Naive thymus-derived CD8-positive, alpha-beta T cell (primary cell): ENCODE data around the gene OSBPL2. TPM values are rescaled to one million over a fixed set of nuclear protein-coding genes. Genes with fewer than 3 reads are reported as not detected.
A peak's percentile ranks its signal among the peaks of the same experiment; 100 is the strongest.

Source experiments
- ATAC-seq, 2 donors: fragments of 150-1000 bp; cut with Tn5 transposase in 1 of 2; sonication (Bioruptor Pico), chemical (Tn5 transposase) in 1 of 2; 1 replicate in 1 of 2; 2 replicates in 1 of 2; pipeline ENCODE4 v1.10.0; 2021; ENCODE audit warnings: mild to moderate bottlenecking in 2 of 2, moderate library complexity in 2 of 2
- POLR2A ChIA-PET: fragments of 350-600 bp; sonication (Branson Sonifier 250); formaldehyde crosslinking; loops from one replicate; lab custom pipeline; 2021; ENCODE audit warnings: antibody characterized with exemption; lab: Charles Lee
- DNase-seq, 10 donors: peaks; one replicate each; pipeline versions ENCODE4 v3.0.0 to v3.0.0-alpha.2; 2020 to 2022
- H3K27ac Mint-ChIP-seq, 10 donors: one replicate each; pipeline ENCODE4 v1.8.0; 2020 to 2022; ENCODE audit warnings: mild to moderate bottlenecking in 10 of 10, mixed read lengths in 10 of 10, moderate library complexity in 4 of 10, inconsistent platforms in 1 of 10
- H3K27me3 Mint-ChIP-seq, 5 donors: one replicate each; pipeline ENCODE4 v1.8.0; 2021 to 2022; ENCODE audit warnings: mixed read lengths in 5 of 5
- H3K36me3 Mint-ChIP-seq, 3 donors: one replicate each; pipeline ENCODE4 v1.8.0; 2020 to 2022; ENCODE audit warnings: mixed read lengths in 3 of 3, mild to moderate bottlenecking in 2 of 3, inconsistent platforms in 1 of 3
- H3K4me1 Mint-ChIP-seq, 4 donors: one replicate each; pipeline ENCODE4 v1.8.0; 2021 to 2022; ENCODE audit warnings: mixed read lengths in 4 of 4
- H3K4me3 Mint-ChIP-seq, 10 donors: one replicate each; pipeline ENCODE4 v1.8.0; 2020 to 2022; ENCODE audit warnings: mild to moderate bottlenecking in 10 of 10, mixed read lengths in 10 of 10, moderate library complexity in 6 of 10, inconsistent platforms in 1 of 10
- H3K9me3 Mint-ChIP-seq, 9 donors: one replicate each; pipeline ENCODE4 v1.8.0; 2020 to 2022; ENCODE audit warnings: mixed read lengths in 9 of 9, mild to moderate bottlenecking in 3 of 9, inconsistent platforms in 1 of 9, moderate library complexity in 1 of 9
- polyA plus RNA-seq, 3 donors: library from polyadenylated mRNA; unstranded; fragments of 300-500 nt; fragmentation: Illumina TruSeq; gene quantifications; one replicate each; pipeline ENCODE4 v1.2.3, GENCODE V29; 2021
- total RNA-seq, 8 experiments: library from RNA in 2 of 8; stranded (reverse) in 2 of 8; gene quantifications; one replicate each; pipeline ENCODE4 v1.2.3 and lab custom pipeline; 2021 to 2026

Gene OSBPL2
- total and polyA plus RNA-seq, 5 experiments from 2014 or later, result 15.4 to 74.5 (median 22.1) TPM

DNA sequence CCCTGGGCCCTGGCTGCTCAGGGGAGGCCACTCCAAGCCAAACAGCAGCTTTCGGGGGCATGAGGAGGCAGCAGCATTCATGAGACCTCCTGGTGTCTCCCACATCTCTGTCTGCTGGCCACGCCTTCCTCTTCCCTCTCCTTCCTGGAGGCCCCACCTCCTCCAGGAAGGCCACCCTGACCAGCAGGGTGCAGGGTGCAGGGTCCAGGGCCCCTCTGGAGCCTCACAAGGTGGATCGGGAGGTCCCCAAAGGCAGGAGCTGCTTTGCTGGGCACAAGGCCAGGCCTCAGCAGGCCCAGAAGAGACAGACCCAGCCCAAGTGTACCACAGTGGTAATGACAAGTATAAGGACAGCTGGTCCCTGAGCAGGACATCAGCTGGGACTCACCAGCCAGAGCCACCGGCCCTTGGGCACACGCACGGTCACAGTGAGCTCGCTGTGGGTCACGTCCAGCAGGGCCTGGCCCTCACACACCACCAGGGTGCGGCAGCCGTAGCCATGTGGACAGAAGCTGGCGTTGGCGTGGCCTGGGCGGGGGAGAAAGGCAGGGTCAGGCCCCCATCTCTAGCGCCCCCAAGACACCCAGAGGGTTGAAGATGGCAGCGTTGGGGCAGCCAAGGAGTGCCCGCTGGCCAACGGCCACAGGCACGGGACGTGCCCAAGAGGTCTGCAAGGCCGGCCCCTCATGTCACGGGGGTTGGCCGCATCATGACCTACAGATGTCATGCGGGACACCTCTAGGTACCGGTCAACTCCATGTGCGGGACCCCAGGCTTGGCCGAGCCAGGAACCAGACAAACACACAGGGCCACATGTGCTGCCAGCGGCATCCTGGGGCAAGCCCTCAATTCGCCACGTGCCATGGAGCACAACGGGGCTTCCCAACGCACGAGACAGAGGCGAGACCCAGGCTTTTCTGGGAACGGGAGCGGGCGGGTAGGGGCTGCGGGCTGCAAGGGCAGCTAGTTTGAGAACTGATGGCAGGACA, 91.4 kb downstream of the OSBPL2 start:
- Mint-ChIP-seq H3K4me3 (no peak overlapping the region), H3K27me3 (no peaks in the 10 kb centered on the region), H3K9me3 (no peaks in the 10 kb centered on the region), H3K27ac (no peak overlapping the region), H3K36me3 (no peaks in the 10 kb centered on the region), H3K4me1 (peaks cover 0 to 2% (median 0%) of the 10 kb centered on the region in 4 donors)
- POLR2A ChIA-PET, result no interaction called here
- no peak for DNase-seq
- ATAC-seq, result no peak

DNA sequence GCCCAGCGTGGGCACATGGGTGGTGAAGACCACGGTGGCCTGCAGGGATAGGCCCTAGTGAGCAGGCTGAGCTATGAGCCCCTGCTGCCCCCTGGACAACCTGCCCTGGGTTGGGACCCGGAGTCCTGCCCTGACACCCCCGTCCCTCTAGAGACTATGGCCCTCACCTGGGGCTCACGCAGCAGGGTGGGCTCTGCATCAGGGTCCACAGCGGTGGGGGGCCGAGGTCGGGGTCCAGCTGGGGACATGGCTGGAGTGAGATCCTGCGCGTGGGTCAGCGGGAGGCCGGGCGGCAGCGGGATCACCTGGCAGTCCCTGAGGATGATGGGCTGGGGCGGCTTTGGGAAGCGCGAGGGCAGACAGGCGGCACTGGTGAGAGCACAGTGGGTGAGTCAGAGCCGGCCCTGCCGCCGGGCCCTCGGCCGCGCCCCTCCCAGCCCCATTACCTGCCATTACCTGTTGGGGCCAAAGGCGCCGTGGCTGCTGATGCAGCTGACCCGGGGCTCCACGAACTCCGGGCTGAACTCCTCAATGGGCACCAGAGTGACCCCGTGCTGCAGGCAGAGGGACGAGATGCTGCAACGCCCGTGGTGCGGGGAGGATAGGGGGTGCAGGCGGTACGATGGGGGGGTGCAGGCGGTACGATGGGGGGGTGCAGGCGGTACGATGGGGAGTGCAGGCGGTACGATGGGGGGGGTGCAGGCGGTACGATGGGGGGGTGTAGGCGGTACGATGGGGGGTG, 92.4 kb downstream of the OSBPL2 start:
- ATAC-seq (no peak), DNase-seq (no peak)
- Mint-ChIP-seq H3K27me3 (peaks cover 0 to 5% (median 0%) of the 10 kb centered on the region in 5 donors), H3K4me1 (no peaks in the 10 kb centered on the region), H3K4me3 (no peak overlapping the region), H3K36me3 (no peaks in the 10 kb centered on the region), H3K27ac (no peak overlapping the region), H3K9me3 (no peaks in the 10 kb centered on the region)
- POLR2A ChIA-PET, result no interaction called here

DNA sequence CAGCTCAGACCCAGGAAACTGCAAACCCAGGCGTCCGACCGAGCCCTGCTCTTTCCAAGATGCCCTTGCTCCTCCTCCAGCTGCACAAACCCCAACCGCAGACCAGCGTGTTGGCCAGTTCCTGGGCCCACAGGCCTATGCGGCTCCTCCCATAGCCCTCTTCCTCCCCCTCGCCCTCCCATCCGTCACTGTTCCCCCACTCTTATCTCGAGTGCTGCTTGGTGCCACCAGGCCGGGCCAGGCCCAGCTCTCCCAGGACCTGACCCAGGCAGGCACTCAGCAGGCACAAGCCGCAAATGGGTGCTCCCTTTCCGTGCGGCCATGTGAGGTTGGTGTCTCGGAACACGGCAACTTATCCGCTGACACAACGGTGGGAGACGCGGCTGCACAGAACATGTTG, 93.0 kb downstream of the OSBPL2 start:
- ATAC-seq (no peak), DNase-seq (no peak)
- no peaks in the 10 kb centered on the region for H3K36me3 Mint-ChIP-seq
- no peaks in the 10 kb centered on the region for H3K9me3 Mint-ChIP-seq
- POLR2A ChIA-PET, result no interaction called here
- H3K27me3 Mint-ChIP-seq, result peaks cover 0 to 9% (median 0%) of the 10 kb centered on the region in 5 donors
- H3K27ac Mint-ChIP-seq, result no peak overlapping the region
- no peaks in the 10 kb centered on the region for H3K4me1 Mint-ChIP-seq
- no peak overlapping the region for H3K4me3 Mint-ChIP-seq

DNA sequence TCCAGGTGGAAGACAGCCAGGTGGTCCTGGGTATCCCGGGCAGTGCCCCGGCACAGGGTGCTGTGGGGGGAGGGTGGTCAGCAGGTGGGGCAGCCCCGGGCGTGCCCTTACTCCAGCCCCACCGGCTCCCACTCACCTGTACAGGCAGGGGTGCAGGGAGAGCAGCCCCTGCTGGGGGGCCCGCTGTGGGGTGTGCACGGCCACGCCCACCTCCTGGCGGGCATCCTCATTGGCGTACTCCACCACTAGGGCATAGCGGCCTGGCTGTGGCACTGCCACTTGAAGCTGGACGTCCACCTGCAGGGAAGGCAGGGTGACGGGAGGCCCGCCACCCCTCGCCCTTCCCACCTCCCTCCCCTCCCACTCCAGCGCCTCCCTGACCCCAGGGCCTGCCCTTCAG, 94.1 kb downstream of the OSBPL2 start:
- Mint-ChIP-seq H3K9me3 (no peaks in the 10 kb centered on the region), H3K4me3 (no peak overlapping the region), H3K27ac (no peak overlapping the region), H3K27me3 (peaks cover 0 to 17% (median 0%) of the 10 kb centered on the region in 5 donors), H3K4me1 (peaks cover 0 to 9% (median 0%) of the 10 kb centered on the region in 4 donors), H3K36me3 (no peaks in the 10 kb centered on the region)
- ATAC-seq (no peak), DNase-seq (no peak)
- POLR2A ChIA-PET, result no interaction called here

DNA sequence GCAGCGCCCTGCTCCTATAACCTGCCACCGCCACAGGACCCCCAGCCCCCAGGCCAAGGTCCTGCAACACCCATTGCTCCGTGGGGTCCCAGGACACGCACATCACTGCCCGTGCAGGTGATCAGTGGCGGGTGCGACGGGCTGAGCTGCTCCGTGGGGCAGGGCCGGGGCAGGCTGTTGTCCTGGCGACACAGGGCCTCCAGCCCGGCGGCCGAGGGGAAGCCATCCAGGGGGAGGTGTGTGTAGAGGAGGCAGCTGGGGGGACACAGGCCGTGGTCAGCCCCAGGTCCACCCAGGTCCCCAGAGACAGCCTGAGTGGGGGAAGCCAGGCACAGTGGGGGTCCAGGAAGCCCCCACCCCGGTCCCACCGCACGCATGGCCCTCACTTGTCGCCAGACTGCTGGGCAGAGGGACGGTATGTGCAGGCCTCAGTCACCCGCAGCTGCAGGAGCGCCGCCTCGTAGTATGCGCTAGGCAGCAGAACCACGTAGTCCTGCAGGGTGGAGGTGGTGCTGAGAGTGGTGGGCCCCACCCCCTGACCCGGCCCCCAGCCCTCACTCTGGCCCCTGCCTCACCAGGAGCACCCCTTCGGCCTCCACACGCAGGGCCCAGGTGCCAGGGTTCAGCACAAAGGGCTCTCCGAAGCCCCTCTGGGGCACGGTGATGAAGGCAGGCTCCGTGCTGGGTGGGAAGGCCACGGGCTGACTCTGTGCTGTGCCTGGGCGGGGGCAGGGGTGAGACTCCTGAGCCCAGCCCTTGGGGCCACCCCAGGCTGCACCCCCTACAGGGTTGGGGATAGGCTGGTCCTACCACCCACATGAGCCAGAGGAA, 94.9 kb downstream of the OSBPL2 start:
- Mint-ChIP-seq H3K27me3 (peaks cover 0 to 20% (median 0%) of the 10 kb centered on the region in 5 donors), H3K4me1 (peaks cover 0 to 16% (median 0%) of the 10 kb centered on the region in 4 donors), H3K4me3 (no peak overlapping the region), H3K9me3 (no peaks in the 10 kb centered on the region), H3K36me3 (no peaks in the 10 kb centered on the region), H3K27ac (no peak overlapping the region)
- DNase-seq, result no peak
- ATAC-seq, result no peak
- POLR2A ChIA-PET, result no interaction called here

DNA sequence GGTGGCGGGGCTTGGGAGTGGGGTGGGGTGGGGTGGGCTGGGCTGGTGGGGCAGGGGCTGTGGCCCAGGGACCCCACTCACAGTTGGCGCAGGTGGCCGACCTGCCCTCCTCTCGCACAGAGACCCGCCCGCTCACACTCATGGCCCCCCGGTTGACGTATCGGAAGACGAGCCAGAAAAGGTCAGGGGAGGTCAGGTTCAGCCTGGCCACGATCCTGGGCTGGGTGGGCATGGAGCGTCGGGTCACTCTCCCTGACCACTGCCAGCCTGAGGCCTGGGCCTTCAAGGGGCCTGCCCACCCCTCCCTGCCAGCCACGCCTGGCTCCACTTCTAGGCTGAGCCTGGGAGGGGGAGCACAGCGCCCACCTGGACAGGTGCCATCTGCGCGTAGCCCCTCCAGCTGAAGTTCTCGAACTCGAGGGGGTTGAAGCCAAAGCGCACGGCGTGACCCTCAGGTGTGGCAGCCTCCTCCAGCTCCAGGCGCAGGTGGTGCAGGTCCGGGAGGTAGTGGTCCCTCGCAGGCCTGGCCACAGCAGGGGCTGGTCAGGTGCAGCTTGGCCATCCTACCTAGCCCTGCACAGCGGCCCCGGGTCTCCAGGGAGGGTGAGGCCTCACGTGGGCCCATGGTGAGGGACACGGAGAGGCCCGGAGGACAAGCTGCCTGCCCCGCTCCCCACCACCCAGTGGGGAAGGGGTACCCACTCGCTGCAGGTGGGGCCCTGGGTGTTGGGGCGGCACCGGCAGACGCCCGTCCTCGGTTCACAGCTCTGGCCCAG, 95.7 kb downstream of the OSBPL2 start:
- POLR2A ChIA-PET, result no interaction called here
- ATAC-seq (no peak), DNase-seq (no peak)
- Mint-ChIP-seq H3K4me1 (peaks cover 0 to 21% (median 0%) of the 10 kb centered on the region in 4 donors), H3K27me3 (peaks cover 0 to 21% (median 0%) of the 10 kb centered on the region in 5 donors), H3K36me3 (no peaks in the 10 kb centered on the region), H3K4me3 (no peak overlapping the region), H3K27ac (no peak overlapping the region), H3K9me3 (no peaks in the 10 kb centered on the region)

DNA sequence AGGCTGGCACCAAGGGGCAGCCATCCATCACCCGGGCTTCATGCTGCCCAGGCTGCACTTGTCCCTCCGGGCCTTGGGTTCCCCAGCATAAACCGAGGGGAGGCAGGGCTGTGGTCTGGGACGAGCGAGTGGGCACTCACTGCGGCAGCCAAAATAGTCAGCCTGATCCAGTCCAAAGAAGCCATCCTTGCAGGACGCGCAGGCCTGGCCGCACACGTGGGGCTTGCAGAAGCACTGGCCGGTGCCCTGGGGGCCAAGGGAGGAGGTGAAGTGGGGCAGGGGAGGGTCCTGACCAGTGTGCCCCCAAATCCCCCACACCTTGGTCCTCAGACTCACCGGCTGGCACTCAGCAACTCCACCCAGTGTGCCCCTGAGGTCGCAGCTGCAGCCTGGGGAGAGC, 96.6 kb downstream of the OSBPL2 start:
- POLR2A ChIA-PET, result no interaction called here
- ATAC-seq (no peak), DNase-seq (no peak)
- H3K27me3 Mint-ChIP-seq, result peaks cover 3 to 24% (median 8%) of the 10 kb centered on the region in 5 donors
- no peak overlapping the region for H3K4me3 Mint-ChIP-seq
- H3K4me1 Mint-ChIP-seq, result peaks cover 0 to 28% (median 0%) of the 10 kb centered on the region in 4 donors
- peaks cover 0 to 3% (median 0%) of the 10 kb centered on the region in 9 donors for H3K9me3 Mint-ChIP-seq
- no peak overlapping the region for H3K27ac Mint-ChIP-seq
- H3K36me3 Mint-ChIP-seq, result peaks cover 0 to 5% (median 0%) of the 10 kb centered on the region in 3 donors

DNA sequence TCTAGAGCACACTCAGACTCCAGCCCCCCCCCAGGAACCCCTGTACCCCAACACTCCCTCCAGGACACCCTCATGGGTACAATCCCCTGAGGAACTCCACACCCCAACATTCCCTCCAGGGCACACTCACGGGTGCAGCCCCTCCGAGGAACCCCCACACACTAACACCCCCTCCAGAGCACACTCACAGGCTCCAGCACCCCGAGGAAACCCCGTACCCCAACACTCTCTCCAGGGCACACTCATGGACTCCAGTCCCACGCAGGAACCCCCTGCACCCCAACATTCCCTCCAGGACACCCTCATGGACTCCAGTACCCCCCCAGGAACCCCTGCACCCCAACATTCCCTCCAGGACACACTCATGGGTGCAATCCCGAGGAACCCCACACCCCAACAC, 97.2 kb downstream of the OSBPL2 start:
- Mint-ChIP-seq H3K4me1 (peaks cover 0 to 31% (median 0%) of the 10 kb centered on the region in 4 donors), H3K27me3 (peaks cover 5 to 26% (median 10%) of the 10 kb centered on the region in 5 donors), H3K27ac (peak overlapping the region in 1 of 10 donors; percentile 24), H3K36me3 (peaks cover 0 to 7% (median 0%) of the 10 kb centered on the region in 3 donors), H3K4me3 (no peak overlapping the region), H3K9me3 (peaks cover 0 to 7% (median 0%) of the 10 kb centered on the region in 9 donors)
- ATAC-seq (no peak), DNase-seq (no peak)
- POLR2A ChIA-PET, result no interaction called here

DNA sequence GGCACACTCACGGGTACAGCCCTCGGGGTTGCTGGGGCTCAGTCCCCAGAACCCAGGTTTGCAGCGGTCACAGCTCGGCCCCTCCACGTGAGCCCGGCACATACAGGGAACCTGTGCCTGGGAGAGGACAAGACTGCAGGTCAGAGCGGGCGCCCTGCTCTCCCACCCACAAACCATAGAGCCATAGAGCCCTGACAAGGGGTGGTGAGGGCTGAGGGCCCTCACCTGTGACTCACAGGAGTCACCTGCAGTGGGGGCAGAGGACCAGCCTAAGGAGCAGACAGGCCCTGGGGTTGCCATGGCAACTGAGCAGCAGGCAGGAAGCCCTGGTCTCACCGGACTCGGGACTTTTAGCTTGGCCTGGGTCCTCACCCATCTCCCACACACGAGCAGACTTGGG, 98.0 kb downstream of the OSBPL2 start:
- Mint-ChIP-seq H3K4me1 (peaks cover 0 to 31% (median 0%) of the 10 kb centered on the region in 4 donors), H3K27me3 (peaks cover 5 to 29% (median 10%) of the 10 kb centered on the region in 5 donors), H3K36me3 (peaks cover 0 to 7% (median 0%) of the 10 kb centered on the region in 3 donors), H3K4me3 (no peak overlapping the region), H3K27ac (no peak overlapping the region), H3K9me3 (peaks cover 0 to 7% (median 0%) of the 10 kb centered on the region in 9 donors)
- ATAC-seq (no peak), DNase-seq (no peak)
- POLR2A ChIA-PET, result no interaction called here

DNA sequence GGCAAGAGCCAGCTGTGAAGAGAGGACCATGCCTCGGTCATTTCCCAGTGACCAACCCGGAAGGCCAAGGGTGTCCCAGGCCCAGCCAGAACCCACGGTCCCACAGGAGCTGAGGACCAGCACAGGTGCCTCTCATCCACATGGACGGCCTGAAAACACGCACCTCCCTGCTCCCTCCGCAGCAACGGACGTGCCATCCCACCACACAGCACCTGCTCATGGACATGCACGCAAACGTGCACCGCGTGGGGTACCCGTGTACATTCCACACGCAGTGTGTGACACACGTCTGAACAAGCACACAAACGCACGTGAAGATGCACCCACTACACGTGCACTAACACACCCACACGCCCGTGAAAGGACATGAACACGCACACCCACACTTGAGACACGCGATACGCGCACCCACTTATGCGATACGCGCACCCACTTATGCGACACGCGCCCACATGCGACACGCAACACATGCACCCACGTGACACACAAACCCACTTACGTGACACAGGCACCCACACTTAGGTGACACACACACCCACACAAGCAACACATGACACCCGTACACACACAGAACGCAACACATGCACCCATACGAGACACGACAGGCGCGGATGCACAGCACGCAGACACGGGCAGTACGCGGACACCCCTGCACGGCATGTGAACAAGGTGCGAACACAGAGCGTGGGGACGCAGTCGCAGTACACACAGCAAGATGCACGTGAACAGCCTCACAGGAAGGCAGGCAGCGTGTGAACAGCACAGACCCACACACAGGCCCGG, 98.6 kb downstream of the OSBPL2 start:
- Mint-ChIP-seq H3K27me3 (peaks cover 5 to 31% (median 10%) of the 10 kb centered on the region in 5 donors), H3K36me3 (peaks cover 0 to 7% (median 0%) of the 10 kb centered on the region in 3 donors), H3K4me1 (peaks cover 0 to 31% (median 0%) of the 10 kb centered on the region in 4 donors), H3K9me3 (peaks cover 0 to 7% (median 0%) of the 10 kb centered on the region in 9 donors), H3K27ac (no peak overlapping the region), H3K4me3 (peak overlapping the region in 1 of 10 donors; percentile 1)
- POLR2A ChIA-PET, result no interaction called here
- DNase-seq (no peak), ATAC-seq (no peak)
